ENCODE results near the gene C5orf22.

The C5orf22 gene

GRCh38 chr5:31577438-31577837 lies 45.3 kb downstream of the C5orf22 start:
- no peak for DNase-seq (ENCODE audit: low read depth)
- H3K4me3 ChIP-seq (ENCODE audit: low read depth, low read length): no peak overlapping the region
- no peak for TF ChIP-seq CTCF (IDR thresholded peaks at IDR 0.05; ENCODE audit: low read depth, low read length, missing control alignments)
- in situ Hi-C loops (cut with HindIII; ENCODE audit: low sequenced_read_pairs): loop anchor here (25.0 kb wide), 1 partner anchor 235 kb away; no protein-coding TSS in a partner anchor

GRCh38 chr5:31579558-31579957 lies 47.5 kb downstream of the C5orf22 start:
- no peak for TF ChIP-seq CTCF (IDR thresholded peaks at IDR 0.05; ENCODE audit: low read depth, low read length, missing control alignments)
- no peak for DNase-seq (ENCODE audit: low read depth)
- no peak overlapping the region for H3K4me3 ChIP-seq (ENCODE audit: low read depth, low read length)
- in situ Hi-C loops (cut with HindIII; ENCODE audit: low sequenced_read_pairs): loop anchor here (25.0 kb wide), 1 partner anchor 233 kb away; no protein-coding TSS in a partner anchor

GRCh38 chr5:31581498-31582099 lies 49.5 kb downstream of the C5orf22 start:
- in situ Hi-C loops (cut with HindIII; ENCODE audit: low sequenced_read_pairs): loop anchor here (25.0 kb wide), 1 partner anchor 231 kb away; no protein-coding TSS in a partner anchor
- no peak for TF ChIP-seq CTCF (IDR thresholded peaks at IDR 0.05; ENCODE audit: low read depth, low read length, missing control alignments)
- peak; percentile 42 for DNase-seq (ENCODE audit: low read depth)
- no peak overlapping the region for H3K4me3 ChIP-seq (ENCODE audit: low read depth, low read length)

- DNase-seq (ENCODE audit: low read depth): no peak
- in situ Hi-C loops (cut with HindIII; ENCODE audit: low sequenced_read_pairs): loop anchor here (25.0 kb wide), 1 partner anchor 229 kb away; no protein-coding TSS in a partner anchor
- no peak for TF ChIP-seq CTCF (IDR thresholded peaks at IDR 0.05; ENCODE audit: low read depth, low read length, missing control alignments)
- H3K4me3 ChIP-seq (ENCODE audit: low read depth, low read length): no peak overlapping the region
These were observed 51.0 kb downstream of the C5orf22 start for GRCh38 chr5:31583129-31583528.

GRCh38 chr5:31585166-31585894 lies 53.2 kb downstream of the C5orf22 start:
- DNase-seq (ENCODE audit: low read depth): no peak
- in situ Hi-C loops (cut with HindIII; ENCODE audit: low sequenced_read_pairs): loop anchor here (25.0 kb wide), 1 partner anchor 227 kb away; no protein-coding TSS in a partner anchor
- no peak for TF ChIP-seq CTCF (IDR thresholded peaks at IDR 0.05; ENCODE audit: low read depth, low read length, missing control alignments)
- no peak overlapping the region for H3K4me3 ChIP-seq (ENCODE audit: low read depth, low read length)

GRCh38 chr5:31585895-31586270 lies 53.8 kb downstream of the C5orf22 start:
- peak; percentile 22 for DNase-seq (ENCODE audit: low read depth)
- TF ChIP-seq CTCF (IDR thresholded peaks at IDR 0.05; ENCODE audit: low read depth, low read length, missing control alignments): no peak
- in situ Hi-C loops (cut with HindIII; ENCODE audit: low sequenced_read_pairs): loop anchor here (25.0 kb wide), 1 partner anchor 226 kb away; no protein-coding TSS in a partner anchor
- no peak overlapping the region for H3K4me3 ChIP-seq (ENCODE audit: low read depth, low read length)
